Activated CD4-positive, CD25-positive, alpha-beta regulatory T cell treated with anti-CD3 and anti-CD28 coated beads, Interleukin-2, amount 50 U/mL, for 72 hours (primary cell): ENCODE data around the gene RHBDD1.

Source experiments
- DNase-seq: peaks from one replicate; pipeline ENCODE4 v3.0.0; 2021

Gene RHBDD1, protein sequence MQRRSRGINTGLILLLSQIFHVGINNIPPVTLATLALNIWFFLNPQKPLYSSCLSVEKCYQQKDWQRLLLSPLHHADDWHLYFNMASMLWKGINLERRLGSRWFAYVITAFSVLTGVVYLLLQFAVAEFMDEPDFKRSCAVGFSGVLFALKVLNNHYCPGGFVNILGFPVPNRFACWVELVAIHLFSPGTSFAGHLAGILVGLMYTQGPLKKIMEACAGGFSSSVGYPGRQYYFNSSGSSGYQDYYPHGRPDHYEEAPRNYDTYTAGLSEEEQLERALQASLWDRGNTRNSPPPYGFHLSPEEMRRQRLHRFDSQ

GRCh38 chr2:226835796-226836547, at the start of gene RHBDD1:
TSS of gene RHBDD1 (plus strand) at chr2:226836054. CDS start at chr2:226864694, 28,640 bp downstream.
- DNase-seq: peak; percentile 92

GRCh38 chr2:226788064-226788463, 47.8 kb upstream of the RHBDD1 start:
- DNase-seq: no peak

GRCh38 chr2:226788881-226789490, 46.9 kb upstream of the RHBDD1 start:
- no peak for DNase-seq

GRCh38 chr2:226790011-226790410, 45.8 kb upstream of the RHBDD1 start:
- DNase-seq: no peak

GRCh38 chr2:226790431-226790830, 45.4 kb upstream of the RHBDD1 start:
- DNase-seq: no peak

DNA sequence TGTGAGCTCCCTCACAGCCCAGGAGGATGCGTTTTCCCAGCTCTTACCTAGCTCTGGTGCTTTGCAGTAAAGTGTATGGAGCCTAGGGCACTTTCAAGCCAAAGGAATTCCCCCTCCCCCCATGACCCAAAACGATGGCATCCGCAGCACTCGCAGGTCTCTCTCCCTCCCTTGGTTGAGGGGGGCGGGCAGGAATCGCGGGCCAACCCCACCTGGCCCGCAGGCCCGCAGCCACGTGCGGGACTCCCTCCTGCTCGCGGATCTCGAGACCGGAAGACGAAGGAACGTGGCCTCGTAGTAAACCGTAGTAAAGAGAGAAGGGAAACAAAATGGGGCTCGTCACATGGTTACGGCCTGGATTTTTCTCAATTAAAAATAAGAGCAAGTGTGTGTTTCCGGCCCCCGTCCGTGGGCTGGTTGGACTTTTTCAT, 44.8 kb upstream of the RHBDD1 start:
- no peak for DNase-seq

- peak; percentile 94 for DNase-seq
These were observed 44.3 kb upstream of the RHBDD1 start for GRCh38 chr2:226791487-226792081.

- no peak for DNase-seq
These were observed 43.5 kb upstream of the RHBDD1 start for GRCh38 chr2:226792155-226792881.

GRCh38 chr2:226793646-226794045, 42.2 kb upstream of the RHBDD1 start:
- no peak for DNase-seq

- no peak for DNase-seq
These were observed 41.6 kb upstream of the RHBDD1 start for GRCh38 chr2:226794196-226794661.

GRCh38 chr2:226794751-226795171, 41.1 kb upstream of the RHBDD1 start:
- DNase-seq: no peak

GRCh38 chr2:226795281-226796011, 40.4 kb upstream of the RHBDD1 start:
- no peak for DNase-seq

GRCh38 chr2:226796012-226796839, 39.6 kb upstream of the RHBDD1 start:
- DNase-seq: no peak

- DNase-seq: no peak
These were observed 39.0 kb upstream of the RHBDD1 start for GRCh38 chr2:226796840-226797288.

DNA sequence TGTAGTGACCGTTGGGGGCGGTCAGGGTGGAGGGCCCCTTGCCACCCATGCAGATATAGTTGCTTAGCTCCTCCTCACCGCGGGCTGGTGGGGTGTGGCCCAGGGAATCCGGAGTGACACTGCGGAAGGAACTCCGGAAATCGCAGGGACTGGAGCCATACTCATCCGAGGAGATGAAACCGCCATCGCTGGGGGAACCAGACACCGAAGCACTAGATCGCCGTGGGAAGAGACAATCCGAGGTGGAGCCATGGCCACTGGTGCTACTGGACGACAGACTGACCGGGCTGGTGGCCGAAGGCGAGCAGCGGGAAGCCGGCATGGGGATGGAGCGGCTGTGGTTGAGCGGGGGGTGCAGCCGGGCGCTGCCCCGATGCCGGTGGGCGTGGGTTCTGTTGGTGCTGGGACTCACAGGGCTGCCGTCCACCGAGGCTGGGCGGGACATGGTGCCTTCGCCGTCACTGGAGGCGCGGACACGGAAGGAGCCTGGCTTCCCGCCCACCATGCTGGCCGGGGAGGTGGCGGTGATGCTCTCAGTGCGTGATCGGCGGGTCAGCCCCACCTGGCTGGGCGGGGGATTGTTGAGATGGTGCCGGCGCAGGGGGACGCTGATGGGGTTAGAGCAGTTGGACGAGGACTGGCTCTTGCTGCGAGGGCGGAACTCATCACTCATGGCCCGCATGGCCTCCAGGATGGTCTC, 38.4 kb upstream of the RHBDD1 start:
- peak; percentile 32 for DNase-seq

GRCh38 chr2:226797989-226798421, 37.8 kb upstream of the RHBDD1 start:
- DNase-seq: peak; percentile 29

DNA sequence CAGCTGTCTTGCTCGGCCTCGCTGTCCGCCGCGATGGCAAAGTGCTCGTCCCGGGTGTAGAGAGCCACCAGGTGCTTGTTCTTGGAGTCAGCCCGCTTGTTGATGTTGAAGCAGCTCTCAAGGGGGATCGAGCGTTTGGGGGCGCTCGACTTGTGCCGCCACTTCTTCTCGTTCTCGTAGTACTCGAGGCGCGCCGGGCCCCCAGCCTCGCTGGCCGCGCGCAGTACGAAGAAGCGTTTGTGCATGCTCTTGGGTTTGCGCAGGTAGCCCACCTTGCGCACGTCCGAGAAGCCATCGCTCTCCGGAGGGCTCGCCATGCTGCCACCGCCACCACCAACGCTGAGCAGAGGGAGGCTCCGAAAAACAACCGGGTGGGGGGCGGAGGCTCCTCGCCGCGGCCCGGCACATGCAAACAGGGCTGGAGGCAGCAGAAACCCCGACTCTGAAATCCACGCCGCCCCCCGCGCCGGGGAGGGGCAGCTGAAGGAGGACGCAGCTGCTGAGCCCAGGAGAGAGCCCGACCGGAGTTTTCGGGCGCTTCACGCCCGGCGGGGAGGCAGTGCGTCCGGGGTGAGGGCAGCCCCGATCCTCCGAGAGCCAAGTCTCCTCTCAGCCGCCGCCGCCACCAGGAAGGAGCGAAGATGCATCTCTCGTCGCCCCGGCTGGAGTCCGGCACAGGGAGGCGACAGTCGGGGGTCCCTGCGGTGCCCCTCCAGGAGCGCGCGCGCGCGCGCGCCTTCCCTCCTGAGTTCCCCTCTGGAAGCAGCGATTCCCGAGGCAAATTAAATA, 37.2 kb upstream of the RHBDD1 start:
- peak; percentile 46 for DNase-seq

- peak; percentile 53 for DNase-seq
These were observed 36.5 kb upstream of the RHBDD1 start, which contains the start of gene IRS1 for GRCh38 chr2:226799211-226799975. TSS of gene IRS1 (minus strand) at chr2:226799820. CDS start at chr2:226798738, 1,082 bp downstream.
